Motor neuron (in vitro differentiated cells): ENCODE data around the gene UBE3D. TPM values are rescaled to one million over a fixed set of nuclear protein-coding genes. Genes with fewer than 3 reads are reported as not detected.
A peak's percentile ranks its signal among the peaks of the same experiment; 100 is the strongest.
"Not testable (repeated sequence)": the region's sequence is repeated elsewhere in the genome, so short reads cannot be mapped to it uniquely, and the experiment has no call there.

Experiments
- ATAC-seq, 8 experiments: fragments of 200-7000 bp; cut with Tn5 transposase; replicated peaks in 6 of 8; 2 replicates each; pipeline ENCODE4 v1.8.0; 2021; ENCODE audit warnings: mild to moderate bottlenecking in 8 of 8, moderate library complexity in 8 of 8
- H3K27ac ChIP-seq, 2 donors: fragments of 250-450 bp; sonication (Bioruptor Pico); 2 replicates each; pipeline ENCODE4 v1.9.0; 2021; ENCODE audit warnings: antibody characterized with exemption in 2 of 2, mild to moderate bottlenecking in 2 of 2, moderate library complexity in 1 of 2
- H3K4me1 ChIP-seq, 2 donors: fragments of 250-450 bp; sonication (Bioruptor Pico); replicated peaks in 1 of 2; 2 replicates each; pipeline ENCODE4 v1.6.1; 2021; ENCODE audit warnings: antibody characterized with exemption in 2 of 2, mild to moderate bottlenecking in 2 of 2, moderate library complexity in 1 of 2
- H3K4me3 ChIP-seq, 5 donors: fragments of 250-450 bp; sonication (Bioruptor Pico); 2 replicates each; pipeline ENCODE4 v1.9.0; 2021; ENCODE audit warnings: antibody characterized with exemption in 5 of 5, mild to moderate bottlenecking in 5 of 5, moderate library complexity in 4 of 5
- WGBS, 10 experiments: fragments of 450-650 bp; shearing (Covaris generic); methylation state at CpG; one replicate each; pipeline ENCODE4 v1.0.0; 2022; 5-methylcytosine and 5-hydroxymethylcytosine counted together
- in situ Hi-C, 9 experiments: fragments of 400-800 bp; cut with MboI; loops; one replicate each; pipeline ENCODE4 v1.15.0; 2021; ENCODE audit warnings: low sequenced_read_pairs in 9 of 9, low pct_unique_long_range_greater_than_20kb in 2 of 9; ENCODE audit not compliant: unreplicated experiment in 9 of 9
- total RNA-seq, 8 experiments: library from RNA; unstranded; fragments of 300-600 nt; gene quantifications; 2 replicates each; pipeline versions ENCODE4 v1.2.3 to v1.2.4, GENCODE V29; 2022

The UBE3D gene
- total RNA-seq, 8 experiments from 2014 or later, result 7.9 to 22.3 (median 11.0) TPM

DNA sequence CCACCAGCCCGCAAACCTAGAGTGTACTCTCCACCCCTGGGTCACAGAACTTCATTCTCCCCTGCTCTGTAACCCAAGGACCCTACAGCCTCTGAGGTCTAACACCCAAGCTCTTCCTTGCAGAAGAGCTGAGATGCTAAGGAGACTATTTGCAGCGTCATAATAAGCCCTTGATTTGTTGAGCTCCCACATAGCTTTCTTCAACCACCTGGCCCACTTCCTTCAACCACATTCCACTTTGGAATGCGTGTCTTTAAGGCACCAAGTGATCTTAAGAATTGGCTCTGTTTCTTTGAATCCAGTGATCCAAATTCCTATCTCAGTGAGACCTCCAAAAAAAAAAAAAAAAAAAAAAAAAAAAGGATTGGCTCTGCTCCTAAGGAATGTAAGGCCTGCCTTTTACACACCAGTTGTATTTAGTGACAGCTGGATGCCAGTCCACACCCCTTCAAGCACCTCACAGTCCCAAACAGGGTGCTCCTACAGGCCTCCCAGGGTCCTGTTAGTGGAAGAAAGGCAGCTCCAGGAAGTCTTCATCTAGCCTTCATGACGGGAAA is 106.2 kb downstream of the UBE3D start:
- Histone ChIP-seq H3K27ac (no peak overlapping the region), H3K4me3 (no peak overlapping the region), H3K4me1 (no peaks in the 10 kb centered on the region)
- in situ Hi-C loops, result no loop called here
- WGBS, 10 experiments, result 33 to 94% (median 85%) methylated on average over 1 to 4 of the region's 4 CpGs; no CpG with 5 or more reads in 2 of the 10 experiments
- ATAC-seq, result peak in 1 of 8 experiments; percentile 63

DNA sequence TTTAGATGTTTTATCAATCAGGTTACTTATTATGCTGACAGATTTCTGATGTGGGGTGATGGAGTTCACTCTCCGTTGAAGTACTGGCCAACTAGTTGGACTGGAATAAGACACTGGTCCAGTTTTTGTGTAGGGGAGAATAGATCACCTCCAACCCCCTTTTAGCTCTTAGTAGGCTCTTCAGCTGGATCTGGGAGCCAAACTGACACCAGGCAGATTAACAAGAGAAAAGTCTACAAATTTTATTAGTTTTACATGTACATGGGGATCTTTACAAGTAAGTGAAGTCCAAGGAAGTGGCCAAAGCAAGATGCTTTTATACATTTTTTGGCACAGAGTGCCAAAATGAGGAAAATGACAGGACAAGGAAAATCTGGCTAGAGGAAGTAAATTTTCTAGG is 107.1 kb downstream of the UBE3D start:
- Histone ChIP-seq H3K4me3 (no peak overlapping the region), H3K27ac (no peak overlapping the region), H3K4me1 (no peaks in the 10 kb centered on the region)
- ATAC-seq, result no peak
- 83 to 100% (median 100%) methylated on average over 1 of the region's 1 CpG; no CpG with 5 or more reads in 3 of the 10 experiments for WGBS, 10 experiments
- in situ Hi-C loops, result no loop called here

DNA sequence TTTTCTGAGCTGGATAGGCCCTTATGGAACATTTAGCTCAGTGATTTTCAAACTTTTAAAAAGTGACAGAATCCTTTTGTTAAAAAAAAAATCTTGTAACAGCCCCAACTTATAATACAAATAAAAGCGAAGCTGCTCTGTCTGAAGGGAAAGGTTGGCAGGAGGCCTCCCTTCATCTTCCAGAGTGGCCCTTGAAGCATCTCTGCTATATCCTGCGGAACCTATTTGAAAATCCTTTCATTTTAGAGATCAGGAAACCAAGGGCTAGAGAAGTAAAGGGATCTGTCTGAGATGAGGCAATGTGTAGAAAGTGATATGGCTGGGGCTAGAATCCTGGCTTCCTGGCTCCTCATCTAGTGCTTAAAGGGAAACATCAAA is 107.8 kb downstream of the UBE3D start:
- ATAC-seq, result no peak
- H3K4me1 ChIP-seq, result no peaks in the 10 kb centered on the region
- H3K27ac ChIP-seq, result no peak overlapping the region
- H3K4me3 ChIP-seq, result no peak overlapping the region
- WGBS, 10 experiments, result 64 to 100% (median 88%) methylated on average over 1 to 2 of the region's 2 CpGs; no CpG with 5 or more reads in 1 of the 10 experiments
- in situ Hi-C loops, result no loop called here

DNA sequence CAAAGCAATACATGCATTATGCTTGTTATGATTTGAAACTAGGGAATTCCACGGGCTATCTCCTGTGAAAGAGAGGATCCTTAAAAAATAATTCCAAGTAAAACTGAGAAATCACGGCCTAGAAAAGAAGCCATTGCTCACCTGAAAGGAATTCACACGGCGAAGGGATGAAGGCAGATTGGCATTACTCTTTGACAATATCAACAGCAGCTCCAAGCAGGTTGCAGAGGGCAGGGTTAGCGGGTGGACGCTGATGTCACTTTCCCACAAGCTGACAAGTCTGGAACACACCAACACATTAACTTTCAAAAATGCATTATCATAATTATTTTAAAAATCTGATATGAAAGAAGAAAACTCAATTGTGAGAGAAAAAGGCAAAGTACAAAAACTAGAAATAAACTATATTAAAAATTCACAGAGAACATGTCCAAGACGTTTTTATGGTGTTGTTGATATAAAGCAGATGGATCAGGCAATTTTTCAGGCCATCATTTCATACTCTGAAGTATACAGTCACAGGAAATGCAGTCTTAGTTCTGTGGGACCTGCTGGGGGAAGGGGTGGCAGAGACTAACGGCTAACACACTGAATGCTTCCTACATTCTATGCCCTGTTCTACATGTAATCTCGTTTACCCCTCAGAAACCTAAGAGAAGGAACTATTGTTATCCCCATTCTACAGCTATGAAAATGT is 108.3 kb downstream of the UBE3D start:
- ATAC-seq, result no peak
- H3K4me1 ChIP-seq, result no peaks in the 10 kb centered on the region
- no peak overlapping the region for H3K27ac ChIP-seq
- in situ Hi-C loops, result no loop called here
- WGBS, 10 experiments, result 5 to 100% (median 75%) methylated on average over 2 to 7 of the region's 9 CpGs
- H3K4me3 ChIP-seq, result no peak overlapping the region

DNA sequence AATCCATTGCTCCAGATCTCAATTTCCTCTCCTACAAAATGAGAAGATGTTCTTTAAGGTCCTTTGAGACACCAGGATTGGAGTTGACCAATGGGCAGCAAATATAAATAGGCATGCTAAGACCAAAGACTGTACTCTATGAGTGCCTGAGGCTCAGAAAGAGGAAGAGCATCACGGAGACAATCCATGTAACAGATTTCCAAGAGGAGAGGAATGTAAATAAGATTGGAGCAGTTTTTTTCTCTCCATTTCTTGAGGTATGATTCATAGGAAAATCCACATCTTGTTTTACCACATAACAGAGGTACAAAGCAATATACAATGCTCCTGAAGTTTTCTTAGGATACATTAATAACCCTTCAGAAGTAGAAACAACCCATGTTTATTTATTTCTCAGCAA is 109.8 kb downstream of the UBE3D start:
- in situ Hi-C loops, result no loop called here
- 0 to 100% (median 88%) methylated on average over 1 of the region's 1 CpG; no CpG with 5 or more reads in 4 of the 10 experiments for WGBS, 10 experiments
- ATAC-seq, result peak in 2 of 8 experiments; percentile 9 to 18
- Histone ChIP-seq H3K4me1 (no peaks in the 10 kb centered on the region), H3K27ac (no peak overlapping the region), H3K4me3 (no peak overlapping the region)

DNA sequence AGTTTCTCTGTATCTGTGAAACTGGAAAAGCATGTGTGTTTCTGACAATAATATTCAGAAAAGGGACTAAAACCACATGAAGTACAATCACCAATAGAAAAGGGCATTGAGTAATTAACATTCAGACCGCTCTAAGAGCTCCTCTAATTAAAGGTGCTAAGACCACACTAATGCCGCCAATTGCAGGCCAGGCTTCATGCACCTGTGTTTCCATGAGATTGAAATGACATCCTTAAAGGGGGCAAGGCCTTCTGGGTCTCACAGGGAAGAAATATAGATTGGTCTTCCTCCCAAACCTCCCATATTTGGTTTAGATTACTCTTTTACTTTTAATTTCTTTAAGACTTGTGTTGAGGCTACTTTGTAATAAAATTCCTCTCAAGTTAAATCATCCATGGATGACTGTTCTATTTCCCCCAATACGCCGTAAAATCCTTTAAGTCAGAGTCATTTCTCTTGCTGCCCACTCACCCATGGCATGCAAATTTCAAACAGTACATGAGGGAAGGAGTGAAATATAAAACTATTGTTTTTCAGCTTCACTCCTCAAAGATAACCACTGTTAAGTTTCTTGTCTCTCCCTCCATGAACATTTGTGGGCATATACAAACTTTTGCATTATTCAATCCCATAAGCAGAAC is 110.6 kb downstream of the UBE3D start:
- no peaks in the 10 kb centered on the region for H3K4me1 ChIP-seq
- in situ Hi-C loops, result no loop called here
- no peak overlapping the region for H3K27ac ChIP-seq
- 52 to 100% (median 93%) methylated on average over 1 to 4 of the region's 4 CpGs for WGBS, 10 experiments
- no peak overlapping the region for H3K4me3 ChIP-seq
- peak in 1 of 8 experiments; percentile 35 for ATAC-seq

DNA sequence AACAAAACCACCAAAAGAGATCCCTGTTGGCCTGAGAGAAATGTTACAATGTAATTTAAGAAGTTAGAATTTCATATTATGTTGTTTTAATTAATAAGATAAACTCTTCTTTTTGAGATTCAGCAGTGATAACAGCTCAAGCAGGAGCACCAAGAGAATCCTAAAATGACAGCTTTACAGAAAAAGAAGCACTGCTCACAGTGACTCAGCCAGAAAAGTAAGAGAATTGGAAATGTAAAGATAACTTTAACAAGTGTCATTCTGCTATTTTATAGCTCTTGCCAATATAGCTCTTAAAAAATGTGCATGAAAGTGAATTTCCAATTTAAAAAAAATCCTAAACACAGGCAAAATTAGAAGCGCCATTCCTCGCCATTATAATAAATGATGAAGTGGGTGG is 111.3 kb downstream of the UBE3D start:
- ATAC-seq, result no peak
- in situ Hi-C loops, result no loop called here
- no peak overlapping the region for H3K27ac ChIP-seq
- 0 to 100% (median 90%) methylated on average over 2 of the region's 2 CpGs; no CpG with 5 or more reads in 3 of the 10 experiments for WGBS, 10 experiments
- H3K4me1 ChIP-seq, result no peaks in the 10 kb centered on the region
- no peak overlapping the region for H3K4me3 ChIP-seq

DNA sequence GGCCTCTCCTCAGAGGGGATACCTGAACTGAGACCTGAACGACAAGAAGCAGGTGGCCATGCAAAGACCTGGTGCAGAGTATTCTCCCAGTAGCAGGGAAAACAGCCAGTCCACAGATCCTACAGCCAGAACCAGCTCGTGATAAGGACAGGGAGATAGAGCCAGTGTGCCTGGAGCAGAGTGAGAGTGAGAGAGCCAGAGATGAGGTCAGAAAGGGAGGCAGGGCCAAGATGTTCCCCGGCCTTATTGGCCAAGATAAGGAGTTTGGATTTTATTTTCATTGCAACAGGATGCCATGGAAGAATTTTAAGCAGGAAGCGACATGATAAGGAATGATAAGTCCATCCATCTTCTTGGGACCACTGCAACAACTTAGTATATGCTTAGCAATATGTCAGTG is 111.8 kb downstream of the UBE3D start:
- ATAC-seq, result peak in 2 of 8 experiments; percentile 41 to 59
- Histone ChIP-seq H3K27ac (no peak overlapping the region), H3K4me3 (no peak overlapping the region), H3K4me1 (no peaks in the 10 kb centered on the region)
- WGBS, 10 experiments, result 42 to 93% (median 79%) methylated on average over 1 to 4 of the region's 4 CpGs; no CpG with 5 or more reads in 1 of the 10 experiments
- in situ Hi-C loops, result no loop called here

DNA sequence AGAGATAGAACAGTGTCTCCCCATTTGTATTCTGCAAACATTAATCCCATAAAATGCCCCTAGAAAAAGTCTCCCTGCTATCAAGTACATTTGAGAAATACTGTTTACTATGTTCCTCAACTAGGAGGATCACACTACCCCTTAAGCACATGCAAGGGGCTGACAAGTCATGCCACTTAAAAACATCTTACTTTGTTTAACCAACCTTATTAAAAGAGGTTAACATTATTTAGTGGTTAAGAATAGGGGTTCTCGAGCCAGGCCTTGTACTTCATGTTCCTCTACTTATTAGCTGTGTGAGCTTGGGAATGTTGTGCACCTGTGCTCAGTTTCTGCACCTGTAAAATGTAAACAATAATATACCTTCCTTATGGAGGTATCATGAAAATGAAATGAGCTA is 113.7 kb downstream of the UBE3D start:
- Histone ChIP-seq H3K4me3 (no peak overlapping the region), H3K4me1 (no peaks in the 10 kb centered on the region), H3K27ac (no peak overlapping the region)
- no peak for ATAC-seq
- 100% methylated on average over 1 of the region's 1 CpG; no CpG with 5 or more reads in 3 of the 10 experiments for WGBS, 10 experiments
- in situ Hi-C loops, result no loop called here

DNA sequence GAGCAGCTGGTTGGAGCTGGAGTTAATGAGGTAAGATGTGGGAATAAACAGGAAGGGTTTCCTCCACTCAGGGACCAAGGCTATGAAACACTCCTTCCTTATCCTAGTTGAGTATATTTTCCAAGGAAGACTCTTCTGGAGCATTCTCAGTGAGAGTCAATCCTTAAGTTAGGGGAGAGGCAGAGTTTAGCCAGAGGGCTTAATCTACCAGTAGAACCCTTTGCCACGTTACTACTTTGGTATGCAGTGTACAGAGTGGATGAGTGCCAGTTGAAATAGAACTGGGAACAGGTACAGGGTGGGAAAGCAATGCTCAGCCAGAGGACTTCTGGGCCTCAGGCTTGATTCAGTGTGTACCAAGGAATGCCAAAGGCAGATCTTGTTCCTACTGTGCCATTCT is 114.3 kb downstream of the UBE3D start:
- ATAC-seq, result no peak
- Histone ChIP-seq H3K4me1 (no peaks in the 10 kb centered on the region), H3K27ac (no peak overlapping the region), H3K4me3 (no peak overlapping the region)
- 80 to 100% (median 88%) methylated on average over 1 of the region's 1 CpG; no CpG with 5 or more reads in 7 of the 10 experiments for WGBS, 10 experiments
- in situ Hi-C loops, result no loop called here

DNA sequence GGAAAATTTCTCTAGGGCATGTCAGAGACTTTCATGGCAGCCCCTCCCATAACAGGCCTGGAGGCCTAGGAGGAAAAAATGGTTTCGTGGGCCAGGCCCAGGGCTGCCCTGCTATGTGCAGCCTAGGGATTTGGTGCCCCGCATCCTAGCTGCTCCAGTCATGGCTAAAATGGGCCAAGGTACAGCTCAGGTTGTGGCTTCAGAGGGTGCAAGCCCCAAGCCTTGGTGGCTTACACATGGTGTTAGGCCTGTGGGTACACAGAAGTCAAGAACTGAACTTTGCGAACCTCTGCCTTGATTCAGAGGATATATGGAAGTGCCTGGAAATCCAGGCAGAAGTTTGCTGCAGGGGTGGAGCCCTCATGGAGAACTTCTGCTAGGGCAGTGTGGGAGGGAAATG is 134.7 kb downstream of the UBE3D start:
- WGBS, 10 experiments, result 100% methylated on average over 1 to 3 of the region's 3 CpGs; no CpG with 5 or more reads in 3 of the 10 experiments
- not testable (repeated sequence) for ATAC-seq

DNA sequence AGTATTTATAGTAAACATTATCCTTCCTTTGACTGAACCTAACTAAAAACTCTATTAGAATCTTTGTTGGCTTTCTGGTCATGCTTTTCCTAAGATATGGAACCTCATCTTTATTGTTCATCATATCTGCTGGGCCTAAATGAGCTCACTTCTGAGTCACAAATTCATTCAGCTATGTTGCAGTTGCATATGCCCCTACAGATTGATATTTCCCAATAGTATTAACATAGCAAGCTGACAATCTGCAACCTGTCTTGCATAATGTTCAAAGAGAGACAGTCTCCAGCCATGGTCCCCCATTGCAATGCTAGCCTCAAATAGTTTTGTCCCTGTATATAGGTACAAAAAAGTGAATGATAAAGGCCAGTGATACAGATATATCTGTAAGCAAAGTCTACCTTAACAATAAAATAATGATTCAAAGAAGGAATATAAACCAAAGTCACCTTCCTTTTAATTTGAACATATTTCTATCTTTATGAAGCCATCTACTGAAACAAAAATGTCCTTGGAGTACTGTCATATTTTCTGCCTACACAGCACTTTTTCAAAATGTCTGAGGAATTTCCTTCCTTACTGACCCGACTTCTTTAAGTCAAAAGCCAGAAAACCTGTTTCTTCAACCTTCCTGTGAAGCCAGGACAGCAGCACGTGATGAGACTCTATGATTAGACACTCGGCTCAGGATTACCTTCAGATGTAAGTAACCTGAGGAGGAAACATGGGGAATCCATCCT is 140.7 kb downstream of the UBE3D start:
- H3K4me3 ChIP-seq, result no peak overlapping the region
- WGBS, 10 experiments, result 58 to 100% (median 87%) methylated on average over 1 to 3 of the region's 3 CpGs; no CpG with 5 or more reads in 2 of the 10 experiments
- in situ Hi-C loops, result no loop called here
- H3K4me1 ChIP-seq, result no peaks in the 10 kb centered on the region
- no peak overlapping the region for H3K27ac ChIP-seq
- peak in 6 of 8 experiments; percentile 25 to 94 (median 56) for ATAC-seq

More for the DNA sequence above, 134.7 kb downstream of the UBE3D start:
- H3K27ac ChIP-seq, H3K4me1 ChIP-seq, in situ Hi-C loops, H3K4me3 ChIP-seq: not testable (repeated sequence)

DNA sequence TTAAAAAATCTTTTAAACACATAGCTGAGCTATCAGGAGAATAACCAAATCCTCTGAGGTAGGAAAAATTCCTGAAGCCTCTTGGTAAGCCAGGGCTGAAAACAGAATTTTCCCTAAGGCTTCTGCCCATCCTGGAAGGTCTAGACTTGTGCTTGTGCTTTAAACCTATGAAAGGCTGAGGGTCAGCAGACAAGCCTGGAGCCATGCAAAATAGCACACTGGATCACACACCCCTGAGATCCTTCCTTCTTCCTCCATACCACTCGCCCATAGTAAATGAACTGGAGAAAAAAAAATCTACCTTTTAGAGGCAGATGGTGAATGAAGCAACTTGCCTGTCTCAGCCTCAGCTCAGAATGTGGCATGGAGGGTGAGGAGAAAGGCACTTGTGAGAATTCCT is 144.4 kb downstream of the UBE3D start:
- WGBS, 10 experiments, result 57 to 100% methylated on average over 1 of the region's 1 CpG; no CpG with 5 or more reads in 8 of the 10 experiments
- no peak overlapping the region for H3K4me3 ChIP-seq
- H3K27ac ChIP-seq, result no peak overlapping the region
- ATAC-seq, result peak in 3 of 8 experiments; percentile 67 to 85 (median 72)
- no peaks in the 10 kb centered on the region for H3K4me1 ChIP-seq
- in situ Hi-C loops, result no loop called here
